WERI-Rb-1 (cell line): Measurements from ENCODE around the gene FBXO31.

Experiments used
- DNase-seq: peaks from one replicate; pipeline ENCODE4 v3.0.0-alpha.2; 2020
- H3K27ac ChIP-seq: fragments of 250-450 bp; sonication (Bioruptor Pico); 2 replicates; pipeline ENCODE4 v1.5.1; 2020; ENCODE audit warnings: mild to moderate bottlenecking, moderate library complexity
- H3K27me3 ChIP-seq: fragments of 250-450 bp; sonication (Bioruptor Pico); 2 replicates; pipeline ENCODE4 v1.5.1; 2021; ENCODE audit warnings: mild to moderate bottlenecking, low read depth, moderate library complexity; ENCODE audit not compliant: insufficient read depth, severe bottlenecking
- H3K36me3 ChIP-seq: fragments of 250-450 bp; sonication (Bioruptor Pico); 2 replicates; pipeline ENCODE4 v1.5.1; 2020; ENCODE audit warnings: mild to moderate bottlenecking, moderate library complexity
- H3K4me3 ChIP-seq: 2 replicates; pipeline ENCODE4 v1.5.1; 2011; ENCODE audit warnings: low read depth, mild to moderate bottlenecking, control low read depth, low read length
- H3K9me3 ChIP-seq: fragments of 250-450 bp; sonication (Bioruptor Pico); 2 replicates; pipeline ENCODE4 v1.5.1; 2021; ENCODE audit warnings: mild to moderate bottlenecking, moderate library complexity; ENCODE audit not compliant: severe bottlenecking
- TF ChIP-seq, protein P1 (sequence below): IDR thresholded peaks from 2 replicates; pipeline ENCODE4 v1.5.1; 2011; ENCODE audit warnings: low read depth, mild to moderate bottlenecking, control low read depth, inconsistent platforms, low read length

The FBXO31 gene

GRCh38 chr16:87409781-87410180, 26.2 kb upstream of the FBXO31 start:
- H3K36me3 ChIP-seq = peaks cover 7% of the 10 kb centered on the region; the same call in 1 of the 2 replicates

DNA sequence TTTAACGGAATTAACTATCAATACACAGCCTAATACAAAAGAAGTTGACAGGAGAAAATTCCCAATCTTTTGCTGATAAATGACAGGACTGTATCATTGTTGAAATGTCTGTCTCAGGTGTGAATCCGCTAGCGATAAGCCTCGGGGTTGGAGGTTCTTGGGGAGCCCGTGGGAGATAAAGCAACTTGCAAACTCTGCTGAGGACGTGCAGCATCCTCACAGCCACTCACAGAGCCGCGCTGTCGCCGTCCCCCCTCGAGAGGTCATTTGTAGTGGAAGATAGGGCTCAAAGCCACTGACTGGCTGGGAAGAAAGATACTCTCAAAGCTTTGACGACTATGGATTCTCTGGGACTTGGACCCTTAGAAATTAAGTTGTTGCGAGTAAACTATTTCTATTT, 25.6 kb upstream of the FBXO31 start:
- Histone ChIP-seq H3K9me3 (no peaks in the 10 kb centered on the region), H3K36me3 (peaks cover 9% of the 10 kb centered on the region; the same call in 1 of the 2 replicates), H3K4me3 (no peak overlapping the region), H3K27me3 (no peaks in the 10 kb centered on the region), H3K27ac (no peak overlapping the region)
- TF ChIP-seq, protein P1, sequence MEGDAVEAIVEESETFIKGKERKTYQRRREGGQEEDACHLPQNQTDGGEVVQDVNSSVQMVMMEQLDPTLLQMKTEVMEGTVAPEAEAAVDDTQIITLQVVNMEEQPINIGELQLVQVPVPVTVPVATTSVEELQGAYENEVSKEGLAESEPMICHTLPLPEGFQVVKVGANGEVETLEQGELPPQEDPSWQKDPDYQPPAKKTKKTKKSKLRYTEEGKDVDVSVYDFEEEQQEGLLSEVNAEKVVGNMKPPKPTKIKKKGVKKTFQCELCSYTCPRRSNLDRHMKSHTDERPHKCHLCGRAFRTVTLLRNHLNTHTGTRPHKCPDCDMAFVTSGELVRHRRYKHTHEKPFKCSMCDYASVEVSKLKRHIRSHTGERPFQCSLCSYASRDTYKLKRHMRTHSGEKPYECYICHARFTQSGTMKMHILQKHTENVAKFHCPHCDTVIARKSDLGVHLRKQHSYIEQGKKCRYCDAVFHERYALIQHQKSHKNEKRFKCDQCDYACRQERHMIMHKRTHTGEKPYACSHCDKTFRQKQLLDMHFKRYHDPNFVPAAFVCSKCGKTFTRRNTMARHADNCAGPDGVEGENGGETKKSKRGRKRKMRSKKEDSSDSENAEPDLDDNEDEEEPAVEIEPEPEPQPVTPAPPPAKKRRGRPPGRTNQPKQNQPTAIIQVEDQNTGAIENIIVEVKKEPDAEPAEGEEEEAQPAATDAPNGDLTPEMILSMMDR = no peak
- no peak for DNase-seq

More at GRCh38 chr16:87409781-87410180, 26.2 kb upstream of the FBXO31 start:
- no peak for DNase-seq
- Histone ChIP-seq H3K27me3 (no peaks in the 10 kb centered on the region), H3K4me3 (no peak overlapping the region), H3K9me3 (no peaks in the 10 kb centered on the region), H3K27ac (no peak overlapping the region)
- TF ChIP-seq, protein P1 = no peak

DNA sequence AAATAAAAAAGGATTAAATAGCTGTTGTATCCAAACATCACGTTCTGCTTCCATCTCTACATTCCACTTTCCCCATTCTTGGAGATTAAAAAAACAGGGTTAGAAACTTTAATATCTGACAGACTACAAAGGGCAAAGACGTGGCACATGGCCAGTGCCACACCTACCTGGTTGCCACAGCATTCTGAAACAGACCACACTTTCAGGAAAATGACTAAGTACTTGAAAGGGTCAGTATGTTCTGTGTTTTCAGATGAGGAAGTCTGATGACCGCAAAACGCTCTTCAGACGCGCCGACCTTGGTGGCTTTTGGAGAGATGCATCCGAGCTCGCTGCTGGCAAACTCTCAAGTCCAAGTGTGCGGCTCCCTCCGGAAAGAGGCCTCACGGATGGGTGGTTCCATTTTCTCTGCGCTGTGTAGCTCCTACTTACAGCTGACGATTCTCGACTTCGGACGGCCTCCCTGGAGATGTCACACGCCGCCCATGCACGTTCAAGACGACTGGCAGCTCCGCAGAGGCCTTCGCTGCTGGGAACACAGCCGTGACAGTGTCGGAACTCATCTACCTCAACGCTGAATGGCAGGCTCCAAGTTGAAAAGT, 24.0 kb upstream of the FBXO31 start:
- Histone ChIP-seq H3K9me3 (no peaks in the 10 kb centered on the region), H3K27me3 (no peaks in the 10 kb centered on the region), H3K27ac (no peak overlapping the region), H3K36me3 (peaks cover 9% of the 10 kb centered on the region; the same call in 1 of the 2 replicates), H3K4me3 (no peak overlapping the region)
- TF ChIP-seq, protein P1 = no peak
- DNase-seq = no peak

DNA sequence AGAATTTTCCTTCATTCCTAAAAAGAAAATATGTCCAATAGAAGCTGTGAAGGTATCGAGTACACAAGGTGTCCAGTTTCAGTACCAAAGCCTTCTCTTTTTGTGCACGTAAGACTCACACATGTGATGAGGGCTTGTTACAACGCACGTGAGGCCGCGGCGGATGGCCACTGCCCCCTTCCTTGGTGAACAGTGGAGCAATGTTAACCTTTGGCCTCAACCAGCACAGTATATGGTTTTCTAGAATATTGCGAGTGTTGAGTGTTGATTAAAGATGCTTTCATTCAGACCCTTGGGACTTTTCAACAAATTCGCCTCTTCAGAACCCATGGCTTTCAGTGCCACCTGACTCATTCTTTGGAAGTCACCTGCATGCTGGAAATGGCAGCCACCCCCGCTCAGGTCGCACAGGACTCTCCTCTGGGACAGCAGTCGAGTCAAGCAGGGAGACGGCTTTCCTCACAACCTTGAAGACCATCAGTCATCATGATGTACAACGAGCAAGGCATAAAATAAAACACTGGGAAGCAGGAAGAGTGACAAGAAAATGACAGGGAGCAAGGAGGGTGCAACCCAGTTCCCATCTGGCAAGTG, 23.0 kb upstream of the FBXO31 start:
- Histone ChIP-seq H3K36me3 (peaks cover 9% of the 10 kb centered on the region; the same call in 1 of the 2 replicates), H3K4me3 (no peak overlapping the region), H3K27ac (no peak overlapping the region), H3K27me3 (no peaks in the 10 kb centered on the region), H3K9me3 (no peaks in the 10 kb centered on the region)
- DNase-seq = no peak
- TF ChIP-seq, protein P1 = no peak

GRCh38 chr16:87404764-87405625, 21.4 kb upstream of the FBXO31 start:
- H3K4me3 ChIP-seq = no peak overlapping the region
- H3K9me3 ChIP-seq = no peaks in the 10 kb centered on the region
- DNase-seq = no peak
- peaks cover 14% of the 10 kb centered on the region for H3K36me3 ChIP-seq
- H3K27ac ChIP-seq = no peak overlapping the region
- TF ChIP-seq, protein P1 = no peak
- H3K27me3 ChIP-seq = no peaks in the 10 kb centered on the region
